ENCODE results near the gene STXBP3. TPM values are rescaled to one million over a fixed set of nuclear protein-coding genes. Genes with fewer than 3 reads are reported as not detected.

STXBP3 gene
- total and polyA plus RNA-seq, 2 donors (not counting 3 experiments of a cell fraction or from before 2014, with no cell fraction given), result 9.4 to 44.1 TPM

DNA sequence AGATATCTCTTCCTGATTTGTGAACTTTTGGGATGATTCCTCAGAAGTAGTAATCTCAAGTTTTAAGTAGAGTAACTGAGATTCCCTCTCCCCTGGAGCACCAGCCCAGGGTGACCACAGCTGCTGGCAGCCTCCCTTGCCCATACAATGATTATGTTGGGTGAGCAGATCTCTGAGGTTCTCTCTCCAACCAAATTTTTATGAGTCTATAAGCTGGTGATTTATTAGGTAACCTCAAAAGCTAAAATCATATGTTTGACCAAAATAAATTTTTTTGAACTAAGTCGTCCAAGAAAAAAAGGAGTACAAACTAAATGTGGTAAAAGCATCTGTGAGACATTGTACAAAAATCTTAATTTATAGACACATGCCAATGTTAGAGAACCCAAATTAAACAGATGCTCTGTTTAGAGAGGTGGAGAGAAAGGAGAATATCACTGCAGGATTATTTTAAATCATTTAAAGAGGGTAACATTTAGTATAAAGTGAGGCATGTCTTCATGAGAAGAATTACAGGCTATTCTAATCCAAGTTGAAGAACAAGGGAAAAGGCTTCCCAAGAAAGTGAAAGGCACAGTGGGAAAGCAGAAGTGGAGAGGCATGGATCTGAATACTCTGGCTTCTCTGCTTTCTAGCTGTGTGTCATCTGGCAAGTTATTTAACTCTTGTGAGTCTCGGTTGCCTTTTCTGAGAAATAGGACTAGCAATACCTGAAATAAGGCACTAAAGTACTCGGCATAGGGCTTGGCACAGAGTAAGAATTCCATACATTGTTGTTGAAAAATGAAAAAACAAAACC is 107.9 kb downstream of the STXBP3 start:
- Histone ChIP-seq H3K9me1 (replicated peaks; ENCODE audit: control insufficient read depth, extremely low read depth, insufficient read depth, low read length) (no peaks in the 10 kb centered on the region), H2AFZ (ENCODE audit: low read depth, low read length) (no peak overlapping the region), H3K9me3 (replicated peaks; ENCODE audit: control insufficient read depth, insufficient read depth, low read length) (no peaks in the 10 kb centered on the region), H4K20me1 (replicated peaks; ENCODE audit: control insufficient read depth, extremely low read depth, insufficient read depth, low read length) (no peaks in the 10 kb centered on the region), H3K9ac (replicated peaks; ENCODE audit: extremely low read depth, insufficient read depth, low read length) (no peak overlapping the region), H3K4me1 (ENCODE audit: control insufficient read depth, extremely low read depth, insufficient read depth, low read length) (no peaks in the 10 kb centered on the region), H3K4me2 (ENCODE audit: insufficient read depth, low read length) (no peak overlapping the region), H3K36me3 (ENCODE audit: control insufficient read depth in 2 of 2, extremely low read depth in 1 of 2, insufficient read depth in 2 of 2, low read length in 2 of 2) (no peaks in the 10 kb centered on the region), H3K27ac (ENCODE audit: insufficient read depth, low read depth, low read length) (no peak overlapping the region), H3K79me2 (ENCODE audit: control insufficient read depth, insufficient read depth, low read length) (no peaks in the 10 kb centered on the region), H3K4me3 (replicated peaks in 1 of 3; ENCODE audit: insufficient read depth in 1 of 3, low read depth in 1 of 3, low read length in 3 of 3) (no peak overlapping the region), H3K27me3 (ENCODE audit: control insufficient read depth in 2 of 2, insufficient read depth in 2 of 2, low read length in 2 of 2) (peaks cover 18 to 32% of the 10 kb centered on the region in 2 experiments)
- no peak for DNase-seq (ENCODE audit: low read depth, low spot score)
- dilution Hi-C loops (cut with MboI; ENCODE audit: extremely low pct_ligation_motif_present, low sequenced_read_pairs), result no loop called here
- intact Hi-C loops (cut with micrococcal nuclease), result no loop called here
- POLR2A ChIA-PET, result no interaction called here
- no TSS peak for BruUV-seq (replicated peaks)
- FAIRE-seq, result no peak
- TF ChIP-seq, protein P1, sequence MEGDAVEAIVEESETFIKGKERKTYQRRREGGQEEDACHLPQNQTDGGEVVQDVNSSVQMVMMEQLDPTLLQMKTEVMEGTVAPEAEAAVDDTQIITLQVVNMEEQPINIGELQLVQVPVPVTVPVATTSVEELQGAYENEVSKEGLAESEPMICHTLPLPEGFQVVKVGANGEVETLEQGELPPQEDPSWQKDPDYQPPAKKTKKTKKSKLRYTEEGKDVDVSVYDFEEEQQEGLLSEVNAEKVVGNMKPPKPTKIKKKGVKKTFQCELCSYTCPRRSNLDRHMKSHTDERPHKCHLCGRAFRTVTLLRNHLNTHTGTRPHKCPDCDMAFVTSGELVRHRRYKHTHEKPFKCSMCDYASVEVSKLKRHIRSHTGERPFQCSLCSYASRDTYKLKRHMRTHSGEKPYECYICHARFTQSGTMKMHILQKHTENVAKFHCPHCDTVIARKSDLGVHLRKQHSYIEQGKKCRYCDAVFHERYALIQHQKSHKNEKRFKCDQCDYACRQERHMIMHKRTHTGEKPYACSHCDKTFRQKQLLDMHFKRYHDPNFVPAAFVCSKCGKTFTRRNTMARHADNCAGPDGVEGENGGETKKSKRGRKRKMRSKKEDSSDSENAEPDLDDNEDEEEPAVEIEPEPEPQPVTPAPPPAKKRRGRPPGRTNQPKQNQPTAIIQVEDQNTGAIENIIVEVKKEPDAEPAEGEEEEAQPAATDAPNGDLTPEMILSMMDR (IDR thresholded peaks at IDR 0.05; ENCODE audit: extremely low read depth in 1 of 2, insufficient read depth in 1 of 2, low read depth in 1 of 2, low read length in 2 of 2), result no peak
- TF ChIP-seq MYC (IDR thresholded peaks at IDR 0.05; ENCODE audit: low read depth, low read length), result no peak
- TF ChIP-seq EZH2 (IDR thresholded peaks at IDR 0.05; ENCODE audit: borderline replicate concordance, low read depth, low read length, severe bottlenecking), result no peak
- no peak for TF ChIP-seq FOS (IDR thresholded peaks at IDR 0.05; ENCODE audit: borderline replicate concordance, insufficient read depth, low read length)
- CTCF ChIA-PET, result interaction anchor here (0.7 to 2.6 kb wide), 2 partner anchors 9 to 26 kb away, joined by 3 to 6 read pairs; no protein-coding TSS in a partner anchor

DNA sequence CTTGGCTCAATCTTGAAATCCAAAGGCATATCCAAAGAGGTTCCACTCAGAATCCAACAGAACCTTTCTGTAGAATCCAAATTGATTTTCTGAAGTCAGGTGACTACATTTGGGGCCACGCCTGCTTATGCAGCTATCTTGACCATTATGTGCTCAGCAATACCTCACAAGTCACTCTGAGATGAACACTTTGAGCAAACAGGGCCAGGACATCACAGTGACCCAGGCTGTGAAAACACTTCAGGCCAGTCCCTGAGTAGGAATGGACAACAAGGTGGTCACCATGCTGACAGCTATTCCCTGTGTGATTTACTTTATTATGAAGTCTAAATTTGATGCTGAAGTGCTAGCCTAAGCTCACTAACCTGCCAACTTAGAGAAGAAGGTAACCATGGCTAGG is 110.5 kb downstream of the STXBP3 start, which contains the start of gene AKNAD1:
Gene AKNAD1 (minus strand): TSS at position 101 of the 400 bp plus-strand sequence. CDS start 4,430 bp downstream, outside the sequence.
- FAIRE-seq (no peak), DNase-seq (ENCODE audit: low read depth, low spot score) (no peak)
- intact Hi-C loops (cut with micrococcal nuclease), result no loop called here
- Histone ChIP-seq H3K4me3 (replicated peaks in 1 of 3; ENCODE audit: insufficient read depth in 1 of 3, low read depth in 1 of 3, low read length in 3 of 3) (no peak within 1 kb of the TSS), H3K9me3 (replicated peaks; ENCODE audit: control insufficient read depth, insufficient read depth, low read length) (no peaks in the 10 kb centered on the region), H3K27me3 (ENCODE audit: control insufficient read depth in 2 of 2, insufficient read depth in 2 of 2, low read length in 2 of 2) (peaks cover 15 to 20% of the 10 kb centered on the region in 2 experiments), H3K4me2 (ENCODE audit: insufficient read depth, low read length) (no peak within 1 kb of the TSS), H4K20me1 (replicated peaks; ENCODE audit: control insufficient read depth, extremely low read depth, insufficient read depth, low read length) (no peaks in the 10 kb centered on the region), H3K4me1 (ENCODE audit: control insufficient read depth, extremely low read depth, insufficient read depth, low read length) (no peaks in the 10 kb centered on the region), H3K9me1 (replicated peaks; ENCODE audit: control insufficient read depth, extremely low read depth, insufficient read depth, low read length) (no peaks in the 10 kb centered on the region), H2AFZ (ENCODE audit: low read depth, low read length) (no peak within 1 kb of the TSS), H3K79me2 (ENCODE audit: control insufficient read depth, insufficient read depth, low read length) (no peaks in the 10 kb centered on the region), H3K36me3 (ENCODE audit: control insufficient read depth in 2 of 2, extremely low read depth in 1 of 2, insufficient read depth in 2 of 2, low read length in 2 of 2) (no peaks in the 10 kb centered on the region), H3K9ac (replicated peaks; ENCODE audit: extremely low read depth, insufficient read depth, low read length) (no peak within 1 kb of the TSS), H3K27ac (ENCODE audit: insufficient read depth, low read depth, low read length) (no peak within 1 kb of the TSS)
- dilution Hi-C loops (cut with MboI; ENCODE audit: extremely low pct_ligation_motif_present, low sequenced_read_pairs), result no loop called here
- POLR2A ChIA-PET, result no interaction called here
- CTCF ChIA-PET, result no interaction called here
- TF ChIP-seq MYC (IDR thresholded peaks at IDR 0.05; ENCODE audit: low read depth, low read length), result no peak
- no peak for TF ChIP-seq FOS (IDR thresholded peaks at IDR 0.05; ENCODE audit: borderline replicate concordance, insufficient read depth, low read length)
- TF ChIP-seq POLR2A (IDR thresholded peaks at IDR 0.05; ENCODE audit: low read depth, low read length), result no peak
- TF ChIP-seq, protein P1 (IDR thresholded peaks at IDR 0.05; ENCODE audit: extremely low read depth in 1 of 2, insufficient read depth in 1 of 2, low read depth in 1 of 2, low read length in 2 of 2), result no peak
- no peak for TF ChIP-seq POLR2AphosphoS5 (IDR thresholded peaks at IDR 0.05; ENCODE audit: insufficient read depth, low read depth, low read length)
- TF ChIP-seq, protein P2, sequence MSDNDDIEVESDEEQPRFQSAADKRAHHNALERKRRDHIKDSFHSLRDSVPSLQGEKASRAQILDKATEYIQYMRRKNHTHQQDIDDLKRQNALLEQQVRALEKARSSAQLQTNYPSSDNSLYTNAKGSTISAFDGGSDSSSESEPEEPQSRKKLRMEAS (IDR thresholded peaks at IDR 0.05; ENCODE audit: insufficient read depth, insufficient read length), result no peak
- BruUV-seq (replicated peaks), result no TSS peak
